K562 (cell line): ENCODE data around the gene C3. TPM values are rescaled to one million over a fixed set of nuclear protein-coding genes. Genes with fewer than 3 reads are reported as not detected.

ENCODE experiments used
- ATAC-seq: fragments of 200-7000 bp; cut with Tn5 transposase; 3 replicates; pipeline ENCODE4 v1.9.1; 2020; ENCODE audit warnings: moderate library complexity
- BruUV-seq: library from RNA; stranded (reverse); fragments of 400-500 nt; replicated peaks from 2 replicates; lab custom pipeline; 2021; lab: Mats Ljungman, UMichigan
- CTCF ChIA-PET: fragments of 300-600 bp; formaldehyde crosslinking; extraction: SDS; loops from one replicate; lab custom pipeline; 2021; ENCODE audit warnings: low intra/inter-chr PET ratio; lab: Yijun Ruan, JAX
- POLR2A ChIA-PET: fragments of 300-600, 350-650 bp; sonication (Branson Sonifier 250); formaldehyde crosslinking; extraction: SDS; loops from one replicate; lab custom pipeline; 2021; ENCODE audit warnings: antibody characterized with exemption, inconsistent platforms; lab: Yijun Ruan, JAX
- DNase-seq, 4 experiments: peaks; one replicate each; pipeline versions ENCODE4 v3.0.0 to v3.0.0-alpha.2; 2011 to 2018; ENCODE audit warnings: low spot score in 3 of 4, mixed read lengths in 3 of 4; ENCODE audit errors: extremely low read depth in 1 of 4
- FAIRE-seq: peaks from 2 replicates; lab custom pipeline; 2011; peaks lifted over from hg19 to GRCh38; lab: Jason Lieb, UNC
- H2AFZ ChIP-seq: 2 replicates; pipeline ENCODE4 v1.6.0; 2011; ENCODE audit warnings: low read depth, low read length, control low read depth, inconsistent platforms
- H3K27ac ChIP-seq: fragments of 200-600 bp; 3 replicates; pipeline ENCODE4 v1.8.0; 2011; ENCODE audit warnings: low read depth, mild to moderate bottlenecking, control low read depth, inconsistent platforms, low read length, moderate library complexity, mixed read lengths; ENCODE audit errors: extremely low read depth
- H3K27me3 ChIP-seq, 2 experiments: fragments of 300-600 bp in 1 of 2; 2 replicates in 1 of 2; 3 replicates in 1 of 2; pipeline versions ENCODE4 v1.6.0 to v1.8.0; 2011; ENCODE audit warnings: inconsistent platforms in 2 of 2, low read length in 2 of 2, mild to moderate bottlenecking in 1 of 2, mixed read lengths in 1 of 2, moderate library complexity in 1 of 2; ENCODE audit not compliant: control insufficient read depth in 2 of 2, insufficient read depth in 2 of 2
- H3K36me3 ChIP-seq: fragments of 300-600 bp; 3 replicates; pipeline ENCODE4 v1.8.0; 2011; ENCODE audit warnings: mild to moderate bottlenecking, low read length, inconsistent platforms; ENCODE audit not compliant: control insufficient read depth, insufficient read depth
- H3K4me1 ChIP-seq, 2 experiments: fragments of 200-600 bp in 1 of 2; replicated peaks in 1 of 2; 2 replicates in 1 of 2; 3 replicates in 1 of 2; pipeline versions ENCODE4 v1.5.1 to v1.8.0; 2011; ENCODE audit warnings: inconsistent platforms in 2 of 2, low read length in 2 of 2, mild to moderate bottlenecking in 1 of 2, mixed read lengths in 1 of 2, moderate library complexity in 1 of 2; ENCODE audit not compliant: control insufficient read depth in 2 of 2, insufficient read depth in 2 of 2
- H3K4me2 ChIP-seq: 2 replicates; pipeline ENCODE4 v1.6.1; 2011; ENCODE audit warnings: low read length, control low read depth, inconsistent platforms, mixed read lengths; ENCODE audit not compliant: insufficient read depth
- H3K4me3 ChIP-seq: fragments of 200-600 bp; sonication (generic), shearing (Covaris generic); 2 replicates; pipeline ENCODE4 v1.5.1; 2016; ENCODE audit warnings: control low read depth, inconsistent platforms
- H3K79me2 ChIP-seq: fragments of 200-600 bp; 3 replicates; pipeline ENCODE4 v1.8.0; 2011; ENCODE audit warnings: low read length, inconsistent platforms; ENCODE audit not compliant: control insufficient read depth, insufficient read depth
- H3K9ac ChIP-seq, 2 experiments: 2 replicates each; pipeline versions ENCODE4 v1.6.0 to v1.6.1; 2011; ENCODE audit warnings: low read depth in 2 of 2, low read length in 2 of 2, control low read depth in 1 of 2, inconsistent platforms in 1 of 2, mild to moderate bottlenecking in 1 of 2, mixed read lengths in 1 of 2; ENCODE audit not compliant: insufficient read depth in 1 of 2
- H3K9me1 ChIP-seq: one replicate; pipeline ENCODE4 v1.6.0; 2011; ENCODE audit warnings: inconsistent platforms, mild to moderate bottlenecking, low read length, moderate library complexity; ENCODE audit not compliant: control insufficient read depth, insufficient read depth
- H3K9me3 ChIP-seq: replicated peaks from 2 replicates; pipeline ENCODE4 v1.5.1; 2011; ENCODE audit warnings: low read depth, low read length, inconsistent platforms; ENCODE audit not compliant: control insufficient read depth, insufficient read depth
- H4K20me1 ChIP-seq: replicated peaks from 2 replicates; pipeline ENCODE4 v1.6.1; 2011; ENCODE audit warnings: low read length, inconsistent platforms, mixed read lengths; ENCODE audit not compliant: control insufficient read depth, insufficient read depth
- HDAC6 ChIP-seq: IDR thresholded peaks from 2 replicates; pipeline ENCODE4 v1.6.1; 2012; ENCODE audit warnings: low read depth, mild to moderate bottlenecking, control low read depth, inconsistent platforms, low read length, moderate library complexity
- HDAC8 ChIP-seq: fragments of 450-650 bp; IDR thresholded peaks from 2 replicates; pipeline ENCODE4 v1.6.1; 2016; ENCODE audit warnings: mild to moderate bottlenecking, missing genetic modification characterization, moderate library complexity, missing compliant biosample characterization
- HNRNPUL1 ChIP-seq: fragments of 200-400 bp; formaldehyde crosslinking; IDR thresholded peaks from 2 replicates; pipeline ENCODE4 v1.6.1; 2017; ENCODE audit warnings: low read length
- KDM2B ChIP-seq: fragments of 250-450 bp; sonication (Bioruptor Pico); IDR thresholded peaks from 2 replicates; pipeline ENCODE4 v1.8.0; 2021; ENCODE audit warnings: mild to moderate bottlenecking, moderate library complexity
- NFIC ChIP-seq: fragments of 450-650 bp; IDR thresholded peaks from 2 replicates; pipeline ENCODE4 v1.6.1; 2017; ENCODE audit warnings: mild to moderate bottlenecking, inconsistent platforms
- NFRKB ChIP-seq: fragments of 450-650 bp; IDR thresholded peaks from 2 replicates; pipeline ENCODE4 v1.6.1; 2016; ENCODE audit warnings: low read depth
- POLR2G ChIP-seq: fragments of 200-400 bp; formaldehyde crosslinking; IDR thresholded peaks from 2 replicates; pipeline ENCODE4 v1.6.1; 2017; ENCODE audit warnings: low read depth, mild to moderate bottlenecking, antibody characterized with exemption, low read length, moderate library complexity
- RBFOX2 ChIP-seq: fragments of 200-400 bp; formaldehyde crosslinking; IDR thresholded peaks from 2 replicates; pipeline ENCODE4 v1.6.1; 2017; ENCODE audit warnings: low read depth, mild to moderate bottlenecking, low read length, moderate library complexity
- RBM22 ChIP-seq: fragments of 200-400 bp; formaldehyde crosslinking; IDR thresholded peaks from 2 replicates; pipeline ENCODE4 v1.6.1; 2018; ENCODE audit warnings: low read length, low read depth; ENCODE audit not compliant: poor library complexity, severe bottlenecking
- SMARCA5 ChIP-seq: fragments of 450-650 bp; IDR thresholded peaks from 2 replicates; pipeline ENCODE4 v1.6.1; 2016
- WGBS: fragments of 100-300 bp; shearing (Covaris generic); methylation state at CpG from one replicate; pipeline ENCODE4 v1.1.6; 2016; ENCODE audit warnings: low coverage, mixed read lengths; ENCODE audit not compliant: insufficient coverage; ENCODE audit errors: missing lambda C conversion rate; 5-methylcytosine and 5-hydroxymethylcytosine counted together
- in situ Hi-C: fragments of 300-500 bp; cut with MboI; formaldehyde crosslinking; loops from 4 replicates; pipeline ENCODE4 v1.15.0; 2018; ENCODE audit warnings: inconsistent platforms, mixed read lengths
- intact Hi-C: fragments of 100-400 bp; cut with micrococcal nuclease; formaldehyde crosslinking; loops from 2 replicates; pipeline ENCODE4 v1.14.2; 2022
- polyA plus RNA-seq, 8 experiments: library from polyadenylated mRNA; depleted of rRNA in 4 of 8; stranded (reverse) in 5 of 8; unstranded in 3 of 8; fragments of >200 nt; fragmentation: Nextera tagmentation in 2 of 8; fragmentation: Illumina TruSeq in 1 of 8; extraction: Ambion mirVana in 2 of 8; extraction: Trizol in 1 of 8; gene quantifications; 2 replicates each; pipeline versions ENCODE4 v1.2.1 to v1.2.3, GENCODE V29; 2011 to 2014; ENCODE audit warnings: inconsistent platforms in 1 of 8, missing spikeins in 1 of 8
- total RNA-seq, 7 experiments: library from RNA; depleted of rRNA in 6 of 7; stranded (reverse); fragments of >200 nt in 6 of 7; fragmentation: Illumina TruSeq in 2 of 7; extraction: Trizol in 2 of 7; gene quantifications; 2 replicates each; pipeline versions ENCODE4 v1.2.1 to v1.2.3, GENCODE V29; 2011 to 2021; ENCODE audit warnings: low replicate concordance in 1 of 7
- TF ChIP-seq, protein P1 (sequence below): sonication (generic); formaldehyde crosslinking; IDR thresholded peaks from 2 replicates; pipeline ENCODE4 v1.8.0; 2022; ENCODE audit warnings: missing genetic modification reagents, mild to moderate bottlenecking, moderate library complexity, borderline replicate concordance
- TF ChIP-seq, protein P2 (sequence below): sonication (generic); formaldehyde crosslinking; IDR thresholded peaks from 2 replicates; pipeline ENCODE4 v1.8.0; 2022; ENCODE audit warnings: mild to moderate bottlenecking, missing genetic modification reagents
- TF ChIP-seq, protein P3 (sequence below): IDR thresholded peaks from 2 replicates; pipeline ENCODE4 v1.6.1; 2016; ENCODE audit warnings: missing genetic modification characterization, missing compliant biosample characterization

C3 gene
- total and polyA plus RNA-seq, 9 of the 15 experiments (the other 6 are each of a cell fraction or from before 2014, with no cell fraction given) = 0.59 to 10.6 (median 2.2) TPM

DNA sequence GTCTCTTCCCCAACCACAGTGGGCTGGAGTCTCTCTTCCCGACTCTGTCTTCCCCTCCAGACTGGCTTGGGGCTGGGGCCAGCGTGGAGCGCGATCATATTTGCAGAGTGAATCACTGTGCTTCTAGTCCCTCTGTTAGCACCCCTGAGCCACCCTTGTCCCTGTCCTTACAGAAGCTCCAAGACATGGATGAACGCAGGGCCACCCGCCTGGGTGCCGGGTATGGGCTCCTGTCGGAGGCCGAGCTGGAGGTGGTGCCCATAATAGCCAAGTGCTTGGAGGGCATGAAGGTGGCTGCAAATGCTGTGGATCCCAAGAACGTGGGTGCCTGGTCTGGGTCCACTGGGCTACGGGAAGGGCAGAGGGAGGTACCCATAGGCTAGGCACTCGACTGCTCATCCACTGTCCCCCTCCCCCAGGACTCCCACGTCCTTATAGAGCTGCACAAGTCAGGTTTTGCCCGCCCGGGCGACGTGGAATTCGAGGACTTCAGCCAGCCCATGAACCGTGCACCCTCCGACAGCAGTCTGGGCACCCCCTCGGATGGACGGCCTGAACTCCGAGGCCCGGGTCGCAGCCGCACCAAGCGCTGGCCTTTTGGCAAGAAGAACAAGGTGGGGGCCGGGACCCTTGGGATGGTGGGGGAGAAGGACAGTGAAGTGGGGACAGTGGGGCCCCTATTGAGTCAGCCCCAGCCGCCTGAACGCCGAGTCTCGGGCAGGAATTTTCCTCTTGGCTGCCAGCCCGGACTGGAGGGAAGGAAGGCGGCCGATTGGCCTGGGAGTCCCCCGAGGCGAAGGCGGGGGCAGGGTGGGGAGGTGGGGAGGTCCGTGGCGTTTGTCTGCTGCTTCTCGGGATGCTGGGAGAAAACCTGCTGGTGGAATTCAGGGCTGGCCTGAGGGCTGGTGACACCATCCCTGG lies 24.2 kb upstream of the C3 start:
- Histone ChIP-seq H2AFZ (no peak overlapping the region), H3K79me2 (peaks cover 21% of the 10 kb centered on the region)
- TF ChIP-seq, protein P1, sequence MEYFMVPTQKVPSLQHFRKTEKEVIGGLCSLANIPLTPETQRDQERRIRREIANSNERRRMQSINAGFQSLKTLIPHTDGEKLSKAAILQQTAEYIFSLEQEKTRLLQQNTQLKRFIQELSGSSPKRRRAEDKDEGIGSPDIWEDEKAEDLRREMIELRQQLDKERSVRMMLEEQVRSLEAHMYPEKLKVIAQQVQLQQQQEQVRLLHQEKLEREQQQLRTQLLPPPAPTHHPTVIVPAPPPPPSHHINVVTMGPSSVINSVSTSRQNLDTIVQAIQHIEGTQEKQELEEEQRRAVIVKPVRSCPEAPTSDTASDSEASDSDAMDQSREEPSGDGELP (CRISPR knock-in tag) = peak; percentile 19; the same call in 1 of the 2 replicates
- TF ChIP-seq POLR2G = peak; percentile 61
- TF ChIP-seq HDAC8 (tag) = no peak
- TF ChIP-seq KDM2B (CRISPR knock-in tag) = no peak
- TF ChIP-seq, protein P2, sequence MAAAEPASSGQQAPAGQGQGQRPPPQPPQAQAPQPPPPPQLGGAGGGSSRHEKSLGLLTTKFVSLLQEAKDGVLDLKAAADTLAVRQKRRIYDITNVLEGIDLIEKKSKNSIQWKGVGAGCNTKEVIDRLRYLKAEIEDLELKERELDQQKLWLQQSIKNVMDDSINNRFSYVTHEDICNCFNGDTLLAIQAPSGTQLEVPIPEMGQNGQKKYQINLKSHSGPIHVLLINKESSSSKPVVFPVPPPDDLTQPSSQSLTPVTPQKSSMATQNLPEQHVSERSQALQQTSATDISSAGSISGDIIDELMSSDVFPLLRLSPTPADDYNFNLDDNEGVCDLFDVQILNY = no peak
- TF ChIP-seq, protein P3, sequence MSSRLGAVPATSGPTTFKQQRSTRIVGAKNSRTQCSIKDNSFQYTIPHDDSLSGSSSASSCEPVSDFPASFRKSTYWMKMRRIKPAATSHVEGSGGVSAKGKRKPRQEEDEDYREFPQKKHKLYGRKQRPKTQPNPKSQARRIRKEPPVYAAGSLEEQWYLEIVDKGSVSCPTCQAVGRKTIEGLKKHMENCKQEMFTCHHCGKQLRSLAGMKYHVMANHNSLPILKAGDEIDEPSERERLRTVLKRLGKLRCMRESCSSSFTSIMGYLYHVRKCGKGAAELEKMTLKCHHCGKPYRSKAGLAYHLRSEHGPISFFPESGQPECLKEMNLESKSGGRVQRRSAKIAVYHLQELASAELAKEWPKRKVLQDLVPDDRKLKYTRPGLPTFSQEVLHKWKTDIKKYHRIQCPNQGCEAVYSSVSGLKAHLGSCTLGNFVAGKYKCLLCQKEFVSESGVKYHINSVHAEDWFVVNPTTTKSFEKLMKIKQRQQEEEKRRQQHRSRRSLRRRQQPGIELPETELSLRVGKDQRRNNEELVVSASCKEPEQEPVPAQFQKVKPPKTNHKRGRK = no peak
- no peak for TF ChIP-seq HNRNPUL1
- no peak for TF ChIP-seq HDAC6
- peak; percentile 25; the same call in 1 of the 2 replicates for TF ChIP-seq NFIC
- no peak for TF ChIP-seq NFRKB
- TF ChIP-seq RBFOX2 = peak; percentile 60; the same call in 1 of the 2 replicates
- TF ChIP-seq RBM22 = peak; percentile 42
- TF ChIP-seq SMARCA5 = no peak
- TF ChIP-seq, all 486 proteins: peak for 5
- Histone ChIP-seq H3K27me3 (no peaks in the 10 kb centered on the region), H3K9ac (peak overlapping the region in 1 of 2 experiments; percentile 75; a peak in 1 of 4 replicates), H4K20me1 (no peaks in the 10 kb centered on the region; the same call in 1 of the 2 replicates), H3K9me1 (no peaks in the 10 kb centered on the region), H3K36me3 (peaks cover 84% of the 10 kb centered on the region; the same call in 2 of the 3 replicates), H3K4me3 (no peak overlapping the region), H3K4me1 (peaks cover 5 to 40% of the 10 kb centered on the region in 2 experiments; a peak in 4 of 5 replicates), H3K4me2 (no peak overlapping the region), H3K9me3 (no peaks in the 10 kb centered on the region), H3K27ac (no peak overlapping the region)
- FAIRE-seq (no peak), ATAC-seq (no peak), DNase-seq (no peak)
- intact Hi-C loops = no loop called here
- in situ Hi-C loops = no loop called here
- CTCF ChIA-PET = no interaction called here
- WGBS = 89% methylated on average over 20 of the region's 41 CpGs
- POLR2A ChIA-PET = interaction anchor here (0.6 to 1.0 kb wide), 4 partner anchors 8 to 41 kb away, joined by 3 to 5 read pairs (median 4); no protein-coding TSS in a partner anchor
- BruUV-seq = no TSS peak
